PC-9 (cell line): Measurements from ENCODE around the gene MAOB. TPM values are rescaled to one million over a fixed set of nuclear protein-coding genes. Genes with fewer than 3 reads are reported as not detected.

Experiments used
- BruUV-seq: library from RNA; stranded (reverse); fragments of 400-500 nt; replicated peaks from 2 replicates; lab custom pipeline; 2021; lab: Mats Ljungman, UMichigan
- CTCF ChIA-PET: fragments of 300-600 bp; sonication (Branson Sonifier 250); formaldehyde crosslinking; loops from one replicate; lab custom pipeline; 2022; ENCODE audit warnings: antibody characterized with exemption; lab: Charles Lee
- POLR2A ChIA-PET: fragments of 300-600 bp; sonication (Branson Sonifier 250); formaldehyde crosslinking; loops from one replicate; lab custom pipeline; 2022; ENCODE audit warnings: antibody characterized with exemption; ENCODE audit not compliant: unreplicated experiment; lab: Charles Lee
- DNase-seq, 2 experiments: peaks; one replicate each; pipeline versions ENCODE4 v3.0.0 to v3.0.0-alpha.2; 2015 to 2022; ENCODE audit warnings: mixed read lengths in 1 of 2
- H2AFZ ChIP-seq: fragments of 200-600 bp; sonication (generic); 2 replicates; pipeline ENCODE4 v1.8.1; 2017; ENCODE audit warnings: antibody characterized with exemption
- H3F3A ChIP-seq: fragments of 200-600 bp; sonication (generic); 2 replicates; pipeline ENCODE4 v1.8.1; 2017; ENCODE audit warnings: antibody characterized with exemption, mild to moderate bottlenecking, low read depth; ENCODE audit not compliant: insufficient read depth
- H3K27ac ChIP-seq: fragments of 200-600 bp; sonication (generic); 2 replicates; pipeline ENCODE4 v1.6.1; 2016; ENCODE audit warnings: mixed run types
- H3K27me3 ChIP-seq: fragments of 200-600 bp; sonication (generic); 2 replicates; pipeline ENCODE4 v1.6.1; 2016; ENCODE audit warnings: low read depth, mixed run types; ENCODE audit not compliant: insufficient read depth
- H3K36me3 ChIP-seq: fragments of 200-600 bp; sonication (generic); 2 replicates; pipeline ENCODE4 v1.6.1; 2016; ENCODE audit warnings: low read depth, mixed run types
- H3K4me1 ChIP-seq: fragments of 200-600 bp; sonication (generic); replicated peaks from 2 replicates; pipeline ENCODE4 v1.6.1; 2016; ENCODE audit warnings: mixed run types; ENCODE audit not compliant: insufficient read depth
- H3K4me2 ChIP-seq: fragments of 200-600 bp; sonication (generic); 2 replicates; pipeline ENCODE4 v1.6.1; 2017; ENCODE audit warnings: mixed run types
- H3K4me3 ChIP-seq: fragments of 200-600 bp; sonication (generic); 2 replicates; pipeline ENCODE4 v1.6.1; 2016; ENCODE audit warnings: mixed run types
- H3K79me2 ChIP-seq: fragments of 200-600 bp; sonication (generic); 2 replicates; pipeline ENCODE4 v1.6.1; 2017; ENCODE audit warnings: low read depth, mixed run types
- H3K9me2 ChIP-seq: fragments of 200-600 bp; sonication (generic); 2 replicates; pipeline ENCODE4 v1.8.1; 2017; ENCODE audit warnings: mild to moderate bottlenecking; ENCODE audit not compliant: insufficient read depth
- H3K9me3 ChIP-seq: fragments of 200-600 bp; sonication (generic); 2 replicates; pipeline ENCODE4 v1.8.1; 2016; ENCODE audit warnings: low read depth; ENCODE audit not compliant: insufficient read depth
- H4K20me1 ChIP-seq: fragments of 200-600 bp; sonication (generic); 2 replicates; pipeline ENCODE4 v1.8.1; 2017; ENCODE audit not compliant: insufficient read depth
- EZH2 ChIP-seq: fragments of 200-600 bp; sonication (generic); IDR thresholded peaks from 2 replicates; pipeline ENCODE4 v1.8.0; 2017; ENCODE audit warnings: antibody characterized with exemption, low read depth
- intact Hi-C: fragments of 100-400 bp; cut with micrococcal nuclease; formaldehyde crosslinking; loops from one replicate; pipeline ENCODE4 v1.10.0; 2022; ENCODE audit not compliant: unreplicated experiment
- total RNA-seq: library from RNA; stranded (reverse); gene quantifications from 2 replicates; pipeline ENCODE4 v1.2.3, GENCODE V29; 2021
- TF ChIP-seq, protein P1 (sequence below): fragments of 200-600 bp; sonication (generic); conservative IDR thresholded peaks from 2 replicates; pipeline ENCODE4 v1.6.1; 2017; ENCODE audit warnings: mixed run types, antibody characterized with exemption, mild to moderate bottlenecking, moderate library complexity

MAOB gene
- total RNA-seq, 1 experiment from 2014 or later = 0.74 TPM

DNA sequence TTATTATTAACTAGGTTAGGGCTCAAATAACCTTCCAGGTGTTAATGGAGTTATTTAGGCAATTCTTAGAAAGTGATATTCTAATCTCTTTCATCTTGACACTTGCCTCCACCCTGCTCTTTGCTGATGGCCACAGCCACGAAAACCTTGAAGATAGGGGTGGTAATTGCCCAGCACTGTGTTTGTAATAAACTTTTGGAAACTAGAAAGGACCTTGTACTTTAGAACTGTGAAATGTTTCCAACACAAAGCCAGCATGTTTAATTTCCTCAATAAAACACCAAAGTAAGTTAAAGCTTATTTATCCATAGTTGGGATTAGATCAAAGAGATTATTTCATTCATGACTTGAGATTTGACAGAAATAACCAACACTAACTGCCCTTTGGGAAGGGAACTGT, 147.8 kb downstream of the MAOB start:
- H3K27ac ChIP-seq = no peak overlapping the region
- no peaks in the 10 kb centered on the region for H3K36me3 ChIP-seq
- intact Hi-C loops = no loop called here
- no peak overlapping the region for H3K4me2 ChIP-seq
- TF ChIP-seq, protein P1, sequence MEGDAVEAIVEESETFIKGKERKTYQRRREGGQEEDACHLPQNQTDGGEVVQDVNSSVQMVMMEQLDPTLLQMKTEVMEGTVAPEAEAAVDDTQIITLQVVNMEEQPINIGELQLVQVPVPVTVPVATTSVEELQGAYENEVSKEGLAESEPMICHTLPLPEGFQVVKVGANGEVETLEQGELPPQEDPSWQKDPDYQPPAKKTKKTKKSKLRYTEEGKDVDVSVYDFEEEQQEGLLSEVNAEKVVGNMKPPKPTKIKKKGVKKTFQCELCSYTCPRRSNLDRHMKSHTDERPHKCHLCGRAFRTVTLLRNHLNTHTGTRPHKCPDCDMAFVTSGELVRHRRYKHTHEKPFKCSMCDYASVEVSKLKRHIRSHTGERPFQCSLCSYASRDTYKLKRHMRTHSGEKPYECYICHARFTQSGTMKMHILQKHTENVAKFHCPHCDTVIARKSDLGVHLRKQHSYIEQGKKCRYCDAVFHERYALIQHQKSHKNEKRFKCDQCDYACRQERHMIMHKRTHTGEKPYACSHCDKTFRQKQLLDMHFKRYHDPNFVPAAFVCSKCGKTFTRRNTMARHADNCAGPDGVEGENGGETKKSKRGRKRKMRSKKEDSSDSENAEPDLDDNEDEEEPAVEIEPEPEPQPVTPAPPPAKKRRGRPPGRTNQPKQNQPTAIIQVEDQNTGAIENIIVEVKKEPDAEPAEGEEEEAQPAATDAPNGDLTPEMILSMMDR = no peak
- no peak for TF ChIP-seq EZH2
- H4K20me1 ChIP-seq = no peaks in the 10 kb centered on the region
- H3K9me3 ChIP-seq = no peaks in the 10 kb centered on the region
- ChIA-PET POLR2A (no interaction called here), CTCF (no interaction called here)
- BruUV-seq = no TSS peak
- no peaks in the 10 kb centered on the region for H3K4me1 ChIP-seq
- no peaks in the 10 kb centered on the region for H3F3A ChIP-seq
- H2AFZ ChIP-seq = no peak overlapping the region
- DNase-seq = no peak
- no peaks in the 10 kb centered on the region for H3K9me2 ChIP-seq
- no peak overlapping the region for H3K4me3 ChIP-seq
- H3K27me3 ChIP-seq = no peaks in the 10 kb centered on the region
- no peaks in the 10 kb centered on the region for H3K79me2 ChIP-seq

DNA sequence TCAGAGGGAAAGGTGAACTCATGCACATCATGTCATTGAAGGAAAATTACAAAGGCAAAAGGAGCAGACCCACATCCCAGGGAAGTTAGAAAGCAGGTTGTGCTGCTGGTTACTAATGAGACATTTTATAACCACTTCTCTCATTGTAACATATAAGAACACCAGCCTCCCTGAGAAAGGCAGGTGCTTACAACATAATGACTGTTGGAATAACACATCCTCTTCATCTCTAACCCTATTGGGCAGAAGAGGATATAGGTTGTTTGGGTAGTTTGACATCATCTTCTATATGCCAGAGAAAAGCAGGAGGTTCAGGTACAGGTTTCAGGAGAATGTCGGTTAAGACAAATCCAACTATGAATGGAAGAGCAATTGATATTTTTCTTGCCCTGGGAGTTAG, 148.6 kb downstream of the MAOB start:
- Histone ChIP-seq H3K9me3 (no peaks in the 10 kb centered on the region), H3K27ac (no peak overlapping the region), H2AFZ (no peak overlapping the region), H3K27me3 (no peaks in the 10 kb centered on the region), H3K36me3 (no peaks in the 10 kb centered on the region), H3K4me3 (no peak overlapping the region), H3K9me2 (no peaks in the 10 kb centered on the region), H3K79me2 (no peaks in the 10 kb centered on the region), H3F3A (no peaks in the 10 kb centered on the region), H3K4me1 (no peaks in the 10 kb centered on the region), H3K4me2 (no peak overlapping the region), H4K20me1 (no peaks in the 10 kb centered on the region)
- TF ChIP-seq, protein P1 = no peak
- TF ChIP-seq EZH2 = no peak
- no peak for DNase-seq
- no TSS peak for BruUV-seq
- intact Hi-C loops = no loop called here
- POLR2A ChIA-PET = no interaction called here
- CTCF ChIA-PET = no interaction called here

DNA sequence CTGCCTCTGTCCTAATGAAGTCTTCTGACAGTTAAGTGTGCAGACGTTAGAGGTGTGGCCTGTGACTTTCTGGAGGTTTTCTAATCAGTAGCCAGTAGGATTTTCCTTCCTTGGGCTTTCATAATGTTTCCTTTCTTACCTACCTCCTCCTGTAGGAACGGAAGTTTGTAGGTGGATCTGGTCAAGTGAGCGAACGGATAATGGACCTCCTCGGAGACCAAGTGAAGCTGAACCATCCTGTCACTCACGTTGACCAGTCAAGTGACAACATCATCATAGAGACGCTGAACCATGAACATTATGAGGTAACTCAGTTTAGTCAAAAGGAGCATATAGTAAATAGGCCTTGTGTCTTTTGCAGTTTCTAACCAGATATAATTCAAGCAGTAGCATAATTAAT, 151.2 kb downstream of the MAOB start:
- no peak for DNase-seq
- ChIA-PET CTCF (no interaction called here), POLR2A (no interaction called here)
- no peak overlapping the region for H3K4me2 ChIP-seq
- H3K4me1 ChIP-seq = no peaks in the 10 kb centered on the region
- no peak overlapping the region for H2AFZ ChIP-seq
- no peaks in the 10 kb centered on the region for H3K27me3 ChIP-seq
- H3K79me2 ChIP-seq = no peaks in the 10 kb centered on the region
- H3K9me3 ChIP-seq = no peaks in the 10 kb centered on the region
- no peaks in the 10 kb centered on the region for H3F3A ChIP-seq
- intact Hi-C loops = no loop called here
- no peak overlapping the region for H3K27ac ChIP-seq
- H3K4me3 ChIP-seq = no peak overlapping the region
- H3K9me2 ChIP-seq = no peaks in the 10 kb centered on the region
- no peaks in the 10 kb centered on the region for H3K36me3 ChIP-seq
- BruUV-seq = no TSS peak
- no peaks in the 10 kb centered on the region for H4K20me1 ChIP-seq
- TF ChIP-seq EZH2 = no peak
- TF ChIP-seq, protein P1 = no peak
